OCI-LY3 (cell line): ENCODE results near the gene AUTS2.

Experiments
- H2AFZ ChIP-seq: fragments of 200-600, 300-600 bp; shearing (Covaris generic); 2 replicates; pipeline ENCODE4 v1.6.0; 2014; ENCODE audit warnings: antibody characterized with exemption, low read depth, low read length
- H3K27ac ChIP-seq: fragments of 200-600, 300-600 bp; sonication (generic); 2 replicates; pipeline ENCODE4 v1.5.1; 2014; ENCODE audit warnings: mild to moderate bottlenecking, low read length, moderate library complexity, mixed read lengths
- H3K27me3 ChIP-seq: fragments of 200-600, 300-600 bp; sonication (generic); 2 replicates; pipeline ENCODE4 v1.6.1; 2014; ENCODE audit warnings: low read depth, low read length, mixed read lengths
- H3K36me3 ChIP-seq: fragments of 200-600, 300-600 bp; sonication (generic); replicated peaks from 2 replicates; pipeline ENCODE3; 2014; ENCODE audit warnings: low read depth, low read length, mixed read lengths
- H3K4me1 ChIP-seq: fragments of 300-600, 200-600 bp; sonication (generic); 2 replicates; pipeline ENCODE4 v1.6.1; 2014; ENCODE audit warnings: low read length, mixed read lengths
- H3K4me2 ChIP-seq: fragments of 200-600, 300-600 bp; sonication (generic); 2 replicates; pipeline ENCODE4 v1.6.1; 2014; ENCODE audit warnings: low read length, mixed read lengths
- H3K4me3 ChIP-seq: fragments of 300-600, 200-600 bp; sonication (generic); 2 replicates; pipeline ENCODE4 v1.5.1; 2014; ENCODE audit warnings: antibody characterized with exemption, mild to moderate bottlenecking, low read length, moderate library complexity
- H3K79me2 ChIP-seq: fragments of 300-600, 200-600 bp; shearing (Covaris generic); 2 replicates; pipeline ENCODE4 v1.6.1; 2014; ENCODE audit warnings: mild to moderate bottlenecking, low read length, mixed read lengths
- H3K9ac ChIP-seq: fragments of 300-600, 200-600 bp; shearing (Covaris generic); 2 replicates; pipeline ENCODE4 v1.6.0; 2014; ENCODE audit warnings: mild to moderate bottlenecking, low read length, moderate library complexity
- H3K9me3 ChIP-seq: fragments of 200-600, 300-600 bp; shearing (Covaris generic); 2 replicates; pipeline ENCODE4 v1.6.1; 2014; ENCODE audit warnings: low read length, mixed read lengths; ENCODE audit not compliant: insufficient read depth
- H4K20me1 ChIP-seq: fragments of 200-600, 300-600 bp; sonication (generic); 2 replicates; pipeline ENCODE4 v1.6.1; 2016; ENCODE audit warnings: low read length, mixed read lengths; ENCODE audit not compliant: insufficient read depth
- CTCF ChIP-seq: fragments of 200-600, 300-600 bp; sonication (generic); IDR thresholded peaks from 2 replicates; pipeline ENCODE4 v1.5.1; 2014; ENCODE audit warnings: antibody characterized with exemption, low read length, low read depth
- EZH2phosphoT487 ChIP-seq: fragments of 200-600 bp; shearing (Covaris generic); IDR thresholded peaks from 2 replicates; pipeline ENCODE4 v1.6.1; 2018; ENCODE audit warnings: antibody characterized with exemption, mixed run types, low read depth

AUTS2 gene

GRCh38 chr7:70787286-70787685 lies 1189.0 kb downstream of the AUTS2 start:
- Histone ChIP-seq H3K4me3 (no peak overlapping the region), H4K20me1 (no peaks in the 10 kb centered on the region), H3K79me2 (no peaks in the 10 kb centered on the region), H3K36me3 (no peaks in the 10 kb centered on the region), H3K27ac (no peak overlapping the region), H3K4me1 (no peaks in the 10 kb centered on the region), H3K4me2 (no peak overlapping the region), H3K27me3 (no peaks in the 10 kb centered on the region), H3K9me3 (no peaks in the 10 kb centered on the region), H3K9ac (no peak overlapping the region), H2AFZ (no peak overlapping the region)
- TF ChIP-seq EZH2phosphoT487 (no peak), CTCF (no peak)

- H4K20me1 ChIP-seq = no peaks in the 10 kb centered on the region
- no peaks in the 10 kb centered on the region for H3K36me3 ChIP-seq
- no peak for TF ChIP-seq CTCF
- no peak for TF ChIP-seq EZH2phosphoT487
- no peak overlapping the region for H3K9ac ChIP-seq
- H3K4me1 ChIP-seq = no peaks in the 10 kb centered on the region
- no peak overlapping the region for H3K4me2 ChIP-seq
- no peak overlapping the region for H2AFZ ChIP-seq
- H3K9me3 ChIP-seq = no peaks in the 10 kb centered on the region
- H3K27me3 ChIP-seq = no peaks in the 10 kb centered on the region
- no peaks in the 10 kb centered on the region for H3K79me2 ChIP-seq
- H3K4me3 ChIP-seq = no peak overlapping the region
- H3K27ac ChIP-seq = no peak overlapping the region
Observed at GRCh38 chr7:70787771-70788170, 1189.5 kb downstream of the AUTS2 start.

GRCh38 chr7:70788276-70788675 lies 1190.0 kb downstream of the AUTS2 start:
- no peak overlapping the region for H3K9ac ChIP-seq
- H3K4me2 ChIP-seq = no peak overlapping the region
- no peaks in the 10 kb centered on the region for H3K4me1 ChIP-seq
- H3K79me2 ChIP-seq = no peaks in the 10 kb centered on the region
- H3K27ac ChIP-seq = no peak overlapping the region
- no peak overlapping the region for H2AFZ ChIP-seq
- H3K9me3 ChIP-seq = no peaks in the 10 kb centered on the region
- H3K4me3 ChIP-seq = no peak overlapping the region
- H3K36me3 ChIP-seq = no peaks in the 10 kb centered on the region
- no peak for TF ChIP-seq EZH2phosphoT487
- no peaks in the 10 kb centered on the region for H3K27me3 ChIP-seq
- H4K20me1 ChIP-seq = no peaks in the 10 kb centered on the region

GRCh38 chr7:70789481-70790214 lies 1191.4 kb downstream of the AUTS2 start:
- H3K79me2 ChIP-seq = no peaks in the 10 kb centered on the region
- no peak overlapping the region for H3K4me3 ChIP-seq
- TF ChIP-seq EZH2phosphoT487 (no peak), CTCF (no peak)
- H4K20me1 ChIP-seq = no peaks in the 10 kb centered on the region
- H3K4me1 ChIP-seq = no peaks in the 10 kb centered on the region
- H3K4me2 ChIP-seq = no peak overlapping the region
- H3K27me3 ChIP-seq = no peaks in the 10 kb centered on the region
- no peak overlapping the region for H3K27ac ChIP-seq
- H3K9me3 ChIP-seq = no peaks in the 10 kb centered on the region
- H3K9ac ChIP-seq = no peak overlapping the region
- no peaks in the 10 kb centered on the region for H3K36me3 ChIP-seq
- H2AFZ ChIP-seq = no peak overlapping the region
